Heart left ventricle (tissue), 13 donors: ENCODE measurements around the gene CCL20.

Experiments
- POLR2A ChIP-seq, 2 donors: fragments of 450-650 bp; IDR thresholded peaks; one replicate each; pipeline ENCODE4 v1.6.1; 2017; ENCODE audit warnings: antibody characterized with exemption in 2 of 2, mild to moderate bottlenecking in 2 of 2, moderate library complexity in 2 of 2
- TF ChIP-seq, protein P1 (sequence below), 12 donors: fragments of 200-600 bp; sonication (generic) in 4 of 12; IDR thresholded peaks; one replicate each; pipeline versions ENCODE4 v1.5.0 to v1.8.0; 2018 to 2022; ENCODE audit warnings: antibody characterized with exemption in 12 of 12, mild to moderate bottlenecking in 5 of 12
- donor health status: ischemic (EF 13 %, LVEDD 7.1; RV severe dilation, severe dysfunction).
- donor health status: DM: no; HTN: yes; CAD: no.
- donor health status: DM: no; HTN: no; CAD: no.
- donor health status: ischemic (EF 25% LVEDD 6.9; RV normal size, moderate dysfunction).
- donor health status: ischemic (EF 25% LVEDD 5.7; RV mildly dilated, moderate dysfunction).
- donor health status: ischemic (EF 35%, LVEDD 5.7; RV mildly dilated, moderate dysfunction).
- donor health status: nonischemic (EF 11% LVEDD 7.7; RV severe dilation, severe dysfunction).
- donor health status: DM: yes; HTN: yes; CAD: no.
- donor health status: PGD.
- donor health status: ischemic (EF 29% LVEDD 5.4; RV normal size, mild dysfunction).
- donor health status: nonischemic (EF 23%, LVEDD 6.1; RV moderate dilation, normal function).

GRCh38 chr2:227865291-227865690 lies 51.6 kb downstream of the CCL20 start:
- TF ChIP-seq, protein P1, sequence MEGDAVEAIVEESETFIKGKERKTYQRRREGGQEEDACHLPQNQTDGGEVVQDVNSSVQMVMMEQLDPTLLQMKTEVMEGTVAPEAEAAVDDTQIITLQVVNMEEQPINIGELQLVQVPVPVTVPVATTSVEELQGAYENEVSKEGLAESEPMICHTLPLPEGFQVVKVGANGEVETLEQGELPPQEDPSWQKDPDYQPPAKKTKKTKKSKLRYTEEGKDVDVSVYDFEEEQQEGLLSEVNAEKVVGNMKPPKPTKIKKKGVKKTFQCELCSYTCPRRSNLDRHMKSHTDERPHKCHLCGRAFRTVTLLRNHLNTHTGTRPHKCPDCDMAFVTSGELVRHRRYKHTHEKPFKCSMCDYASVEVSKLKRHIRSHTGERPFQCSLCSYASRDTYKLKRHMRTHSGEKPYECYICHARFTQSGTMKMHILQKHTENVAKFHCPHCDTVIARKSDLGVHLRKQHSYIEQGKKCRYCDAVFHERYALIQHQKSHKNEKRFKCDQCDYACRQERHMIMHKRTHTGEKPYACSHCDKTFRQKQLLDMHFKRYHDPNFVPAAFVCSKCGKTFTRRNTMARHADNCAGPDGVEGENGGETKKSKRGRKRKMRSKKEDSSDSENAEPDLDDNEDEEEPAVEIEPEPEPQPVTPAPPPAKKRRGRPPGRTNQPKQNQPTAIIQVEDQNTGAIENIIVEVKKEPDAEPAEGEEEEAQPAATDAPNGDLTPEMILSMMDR (IDR thresholded peaks at IDR 0.05), result no peak
- no peak for TF ChIP-seq POLR2A (IDR thresholded peaks at IDR 0.05)
